Brain microvascular endothelial cell (primary cell): ENCODE measurements around the gene PCDHGB5.

Experiments used
- DNase-seq: peaks from one replicate; pipeline ENCODE4 v3.0.0-alpha.2; 2020
- H3K27ac ChIP-seq: fragments of 250-450 bp; sonication (Bioruptor Pico); 2 replicates; pipeline ENCODE4 v1.5.1; 2020; ENCODE audit warnings: mild to moderate bottlenecking, moderate library complexity
- H3K27me3 ChIP-seq: fragments of 250-450 bp; sonication (Bioruptor Pico); replicated peaks from 2 replicates; pipeline ENCODE4 v1.5.1; 2020; ENCODE audit warnings: mild to moderate bottlenecking
- H3K36me3 ChIP-seq: fragments of 250-450 bp; sonication (Bioruptor Pico); replicated peaks from 2 replicates; pipeline ENCODE4 v1.5.1; 2020; ENCODE audit warnings: mild to moderate bottlenecking
- H3K4me3 ChIP-seq: 2 replicates; pipeline ENCODE4 v1.5.1; 2011; ENCODE audit warnings: low read depth, mild to moderate bottlenecking, control low read depth, low read length, moderate library complexity
- CTCF ChIP-seq: IDR thresholded peaks from 2 replicates; pipeline ENCODE4 v1.5.1; 2011; ENCODE audit warnings: low read depth, mild to moderate bottlenecking, moderate library complexity, low read length, control low read depth, inconsistent platforms; ENCODE audit errors: missing control alignments
- in situ Hi-C: cut with HindIII; loops from 2 replicates; pipeline ENCODE4 v1.10.0; 2017; ENCODE audit warnings: low sequenced_read_pairs, low pct_ligation_motif_present

Gene PCDHGB5

DNA sequence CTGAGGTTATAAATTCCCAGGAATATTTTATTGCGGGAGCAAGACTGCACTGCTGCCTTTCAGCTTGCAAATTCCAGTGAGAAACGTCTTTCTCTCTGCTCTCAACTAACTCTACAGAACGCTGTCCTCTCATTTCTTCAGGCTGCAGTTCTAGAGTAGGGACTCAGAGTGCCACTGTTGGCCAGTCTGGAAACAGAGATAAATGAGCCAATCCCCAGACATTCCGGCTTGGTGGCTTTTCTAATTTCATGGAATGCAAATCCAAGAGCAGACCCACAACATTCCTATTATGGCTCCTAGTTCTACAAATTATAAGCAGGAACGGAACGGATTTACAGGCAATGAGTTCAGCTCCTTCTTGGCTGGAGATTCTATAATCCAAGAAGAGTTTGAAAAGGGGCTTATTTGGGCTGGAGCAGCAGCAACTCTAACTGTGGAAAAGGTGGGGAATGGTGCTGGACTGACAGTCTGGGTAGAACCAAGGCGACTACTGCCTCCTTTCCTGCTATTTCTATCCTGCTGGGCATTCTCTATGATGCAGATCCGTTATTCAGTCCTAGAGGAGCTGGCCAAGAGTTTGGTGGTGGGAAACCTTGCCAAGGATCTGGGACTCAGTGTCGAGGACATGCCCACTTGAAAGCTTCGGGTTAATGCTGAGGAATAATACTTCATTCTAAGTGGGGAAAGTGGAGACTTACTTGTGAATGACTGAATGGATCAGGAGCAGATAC, 41.8 kb downstream of the PCDHGB5 start:
- no peak for DNase-seq
- no peak for TF ChIP-seq CTCF
- in situ Hi-C loops: no loop called here
- Histone ChIP-seq H3K36me3 (no peaks in the 10 kb centered on the region), H3K4me3 (no peak overlapping the region), H3K27me3 (no peaks in the 10 kb centered on the region), H3K27ac (no peak overlapping the region)

- DNase-seq: no peak
- Histone ChIP-seq H3K4me3 (no peak overlapping the region), H3K27me3 (no peaks in the 10 kb centered on the region), H3K36me3 (no peaks in the 10 kb centered on the region), H3K27ac (no peak overlapping the region)
- no peak for TF ChIP-seq CTCF
- in situ Hi-C loops: no loop called here
These were observed 42.6 kb downstream of the PCDHGB5 start for GRCh38 chr5:141440341-141440740.

- no peak for TF ChIP-seq CTCF
- Histone ChIP-seq H3K36me3 (no peaks in the 10 kb centered on the region), H3K4me3 (no peak overlapping the region), H3K27me3 (no peaks in the 10 kb centered on the region), H3K27ac (no peak overlapping the region)
- in situ Hi-C loops: no loop called here
- DNase-seq: no peak
These were observed 43.9 kb downstream of the PCDHGB5 start for GRCh38 chr5:141441571-141442170.
